Bronchial epithelial cell (primary cell): ENCODE results near the gene CLDN11. TPM values are rescaled to one million over a fixed set of nuclear protein-coding genes. Genes with fewer than 3 reads are reported as not detected.

Experiments
- DNase-seq: peaks from one replicate; pipeline ENCODE4 v3.0.0-alpha.2; 2010; ENCODE audit warnings: low read depth
- FAIRE-seq: peaks from 2 replicates; lab custom pipeline; 2011; peaks lifted over from hg19 to GRCh38; lab: Jason Lieb, UNC
- H3K27me3 ChIP-seq: 2 replicates; pipeline ENCODE4 v1.5.1; 2011; ENCODE audit warnings: low read length; ENCODE audit not compliant: control insufficient read depth, insufficient read depth
- H3K36me3 ChIP-seq: 2 replicates; pipeline ENCODE4 v1.5.1; 2011; ENCODE audit warnings: low read length; ENCODE audit not compliant: control insufficient read depth, insufficient read depth
- H3K4me3 ChIP-seq: 2 replicates; pipeline ENCODE4 v1.5.1; 2011; ENCODE audit warnings: mild to moderate bottlenecking, low read depth, low read length, control low read depth
- CTCF ChIP-seq: IDR thresholded peaks from 2 replicates; pipeline ENCODE4 v1.5.1; 2011; ENCODE audit warnings: mild to moderate bottlenecking, moderate library complexity, low read length, control low read depth, inconsistent platforms; ENCODE audit not compliant: insufficient read depth, severe bottlenecking
- total RNA-seq: library from RNA; depleted of rRNA; stranded (reverse); fragments of >200 nt; gene quantifications from 2 replicates; pipeline ENCODE4 v1.2.1, GENCODE V29; 2014

The CLDN11 gene
- total RNA-seq, 1 donor from 2014 or later: 4.2 TPM

GRCh38 chr3:170387950-170388349, 30.7 kb upstream of the CLDN11 start:
- Histone ChIP-seq H3K27me3 (no peaks in the 10 kb centered on the region), H3K4me3 (no peak overlapping the region), H3K36me3 (peaks cover 4% of the 10 kb centered on the region)
- no peak for DNase-seq
- no peak for TF ChIP-seq CTCF
- FAIRE-seq: no peak

DNA sequence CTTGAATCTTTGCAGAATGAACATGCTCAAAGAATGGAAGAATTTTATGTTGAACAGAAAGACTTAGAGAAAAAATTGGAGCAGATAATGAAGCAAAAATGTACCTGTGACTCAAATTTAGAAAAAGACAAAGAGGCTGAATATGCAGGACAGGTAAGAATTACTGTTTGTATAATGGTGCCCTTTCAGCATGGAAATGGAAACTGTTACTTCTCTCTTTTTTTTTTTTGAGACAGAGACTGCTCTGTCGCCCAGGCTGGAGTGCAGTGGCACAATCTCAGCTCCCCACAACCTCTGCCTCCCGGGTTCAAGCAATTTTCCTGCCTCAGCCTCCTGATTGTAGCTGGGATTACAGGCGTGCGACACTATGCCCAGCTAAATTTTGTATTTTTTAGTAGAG, 27.6 kb upstream of the CLDN11 start:
- TF ChIP-seq CTCF: no peak
- Histone ChIP-seq H3K27me3 (no peaks in the 10 kb centered on the region), H3K36me3 (peaks cover 4% of the 10 kb centered on the region), H3K4me3 (no peak overlapping the region)
- FAIRE-seq: no peak
- no peak for DNase-seq

GRCh38 chr3:170397685-170398084, 21.0 kb upstream of the CLDN11 start:
- DNase-seq: no peak
- TF ChIP-seq CTCF: no peak
- no peak for FAIRE-seq
- H3K36me3 ChIP-seq: no peaks in the 10 kb centered on the region
- no peaks in the 10 kb centered on the region for H3K27me3 ChIP-seq
- H3K4me3 ChIP-seq: no peak overlapping the region

DNA sequence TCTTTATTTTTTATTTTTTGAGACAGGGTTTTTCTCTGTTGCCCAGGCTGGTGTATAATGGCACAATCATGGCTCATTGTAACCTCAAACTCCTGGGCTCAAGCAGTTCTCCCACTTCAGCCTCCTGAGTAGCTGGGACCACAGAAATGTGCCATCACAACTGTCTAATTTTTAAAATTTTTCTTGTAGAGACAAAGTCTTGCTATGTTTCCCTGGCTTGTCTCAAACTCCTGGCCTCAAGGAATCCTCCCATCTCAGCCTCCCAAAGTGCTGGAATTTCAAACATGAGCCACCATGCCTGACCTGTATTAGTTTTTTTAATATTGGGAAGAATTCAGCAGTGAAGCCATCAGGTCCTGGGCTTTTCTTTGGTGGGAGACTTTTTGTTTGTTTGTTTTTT, 13.6 kb upstream of the CLDN11 start:
- Histone ChIP-seq H3K36me3 (no peaks in the 10 kb centered on the region), H3K27me3 (no peaks in the 10 kb centered on the region), H3K4me3 (no peak overlapping the region)
- FAIRE-seq (no peak), DNase-seq (no peak)
- TF ChIP-seq CTCF: no peak

DNA sequence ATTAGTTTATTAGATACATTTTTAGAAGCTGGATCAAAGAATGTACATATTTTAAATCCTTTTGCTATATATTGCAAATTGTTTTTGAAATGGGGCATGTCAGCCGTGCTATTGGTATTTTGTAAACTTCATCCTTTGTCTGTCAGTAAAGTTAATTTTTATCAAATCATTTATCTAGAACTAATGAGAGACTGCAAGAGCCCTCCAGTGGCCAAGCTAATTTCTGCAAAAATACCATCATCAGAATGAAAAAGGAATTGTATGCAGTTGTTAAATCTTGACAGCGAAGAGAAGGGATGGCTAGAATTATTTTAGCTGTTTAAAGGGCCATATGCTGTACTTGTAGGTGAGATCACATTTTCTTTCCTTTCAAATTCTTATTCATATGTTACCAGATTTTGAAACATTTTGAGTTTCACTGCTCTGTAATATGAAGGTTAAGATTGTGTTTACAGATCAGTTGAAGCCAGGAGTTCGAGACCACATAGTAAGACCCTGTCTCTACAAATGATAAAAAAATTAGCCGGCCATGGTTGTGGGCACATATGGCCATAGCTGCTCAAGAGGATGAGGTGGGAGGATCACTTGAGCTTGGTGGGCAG, 8.1 kb upstream of the CLDN11 start:
- peak; percentile 36 for TF ChIP-seq CTCF
- FAIRE-seq (no peak), DNase-seq (peak; percentile 33)
- Histone ChIP-seq H3K36me3 (no peaks in the 10 kb centered on the region), H3K4me3 (no peak overlapping the region), H3K27me3 (no peaks in the 10 kb centered on the region)

- FAIRE-seq (no peak), DNase-seq (no peak)
- no peak for TF ChIP-seq CTCF
- Histone ChIP-seq H3K36me3 (no peaks in the 10 kb centered on the region), H3K27me3 (no peaks in the 10 kb centered on the region), H3K4me3 (no peak overlapping the region)
Measured at GRCh38 chr3:170413291-170413690, 5.4 kb upstream of the CLDN11 start.
